ENCODE results near the gene ICAM2.

The ICAM2 gene

GRCh38 chr17:63969278-63969677 is 51.2 kb downstream of the ICAM2 start:
- DNase-seq: no peak

GRCh38 chr17:63967953-63968352 is 52.5 kb downstream of the ICAM2 start:
- no peak for DNase-seq

GRCh38 chr17:63966646-63967264 is 53.7 kb downstream of the ICAM2 start:
- DNase-seq: no peak

DNA sequence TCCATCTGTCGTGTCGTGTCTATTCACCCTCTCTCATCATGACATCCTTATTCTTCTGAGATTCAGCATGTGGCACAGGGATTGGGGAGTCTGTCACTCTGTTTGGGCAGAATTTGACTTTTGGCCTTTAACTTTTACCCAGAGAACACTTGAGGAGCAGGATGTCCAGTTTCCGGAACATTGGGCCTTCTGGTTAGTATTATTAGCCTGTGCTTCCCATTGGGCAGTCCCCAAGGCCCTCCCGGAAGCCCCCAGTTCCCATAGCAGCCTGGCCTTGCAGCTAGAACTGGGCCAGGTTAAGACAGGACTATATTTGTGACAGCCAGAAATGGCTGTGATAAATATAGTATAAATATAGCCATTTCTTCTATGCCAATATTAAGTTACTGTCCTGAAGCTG is 57.3 kb downstream of the ICAM2 start:
- DNase-seq: no peak

DNA sequence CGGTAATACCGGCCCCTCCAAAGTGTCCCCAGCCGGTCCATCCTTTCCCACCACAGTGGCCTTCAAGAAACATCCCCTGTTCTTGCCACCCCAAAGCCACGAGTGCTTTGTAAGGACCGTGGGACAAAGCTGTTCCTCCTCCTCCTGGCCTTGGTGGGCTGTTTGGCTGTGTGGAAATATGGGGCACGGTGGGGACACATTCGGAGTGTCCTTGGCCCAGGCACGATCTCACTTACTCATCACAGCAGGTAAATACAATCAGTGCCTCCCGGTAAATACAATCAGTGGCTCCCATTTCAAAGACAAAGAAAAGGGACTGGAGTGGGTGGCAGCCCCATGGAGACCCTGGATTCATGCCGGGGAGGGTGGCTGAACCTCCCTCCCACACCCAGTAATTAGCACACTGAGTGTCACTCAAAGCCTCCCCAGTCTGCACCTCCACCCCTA is 58.1 kb downstream of the ICAM2 start:
- no peak for DNase-seq

DNA sequence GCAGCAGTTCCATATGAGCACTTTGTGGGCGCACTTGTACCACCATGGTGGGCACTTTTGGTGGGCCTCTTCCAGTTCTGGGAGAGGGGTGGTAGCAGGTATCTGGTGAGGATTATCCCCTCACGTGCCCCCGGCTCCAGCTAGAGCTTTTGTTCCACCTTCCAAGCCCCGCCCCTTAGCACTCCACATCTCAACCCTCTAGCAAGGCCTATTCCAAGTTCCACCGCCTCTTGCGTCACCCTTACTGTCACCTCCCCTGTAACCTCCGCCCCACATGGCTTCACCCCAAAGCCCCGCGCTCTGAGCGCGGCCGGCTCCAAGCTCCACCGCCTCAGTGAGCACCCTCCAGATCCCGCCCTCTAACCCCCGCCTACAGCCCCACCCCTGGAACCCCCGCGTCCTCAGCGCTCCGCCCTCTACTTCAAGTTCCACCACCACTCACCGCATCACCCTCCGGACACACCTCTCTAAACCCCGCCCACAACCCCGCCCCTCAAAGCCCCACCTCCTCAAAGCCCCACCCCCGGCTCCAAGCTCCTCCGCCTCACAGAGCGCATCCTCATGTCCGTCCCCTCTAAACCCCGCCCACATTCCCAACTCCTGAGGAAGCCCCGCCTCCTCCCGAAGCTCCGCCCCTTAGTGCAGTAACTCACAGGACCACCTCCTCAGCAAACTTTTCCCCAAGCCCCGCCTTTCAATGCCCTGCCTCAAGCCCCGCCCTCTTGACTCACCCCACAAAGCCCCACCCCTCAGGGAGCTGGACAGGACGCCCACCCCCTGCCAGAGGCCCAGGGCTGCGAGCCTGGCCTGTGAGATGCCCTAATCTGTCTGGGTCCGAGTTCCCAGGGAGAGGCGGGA is 58.8 kb downstream of the ICAM2 start:
- no peak for DNase-seq

- DNase-seq: no peak
Measured at GRCh38 chr17:63960430-63960829, 60.0 kb downstream of the ICAM2 start.

DNA sequence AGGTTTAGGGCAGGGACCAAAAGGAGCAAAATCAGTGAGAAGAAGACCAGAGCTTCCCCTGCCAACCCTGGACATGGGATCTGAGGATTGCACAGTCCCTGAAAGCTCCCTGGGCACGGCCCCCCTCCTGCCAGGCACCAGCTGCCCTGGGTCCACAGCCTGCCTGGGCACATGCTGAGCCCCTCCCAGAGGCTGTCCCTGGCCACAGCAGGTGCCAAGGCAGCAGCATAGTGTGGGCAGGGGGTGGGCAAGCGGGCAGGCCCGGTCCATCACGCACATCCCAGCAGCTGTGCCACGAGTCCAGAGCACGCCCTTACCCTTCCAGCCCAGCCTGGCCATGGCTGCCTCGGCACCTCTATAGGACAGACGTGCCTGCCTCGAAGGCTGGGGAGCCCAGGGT is 60.4 kb downstream of the ICAM2 start:
- DNase-seq: no peak

DNA sequence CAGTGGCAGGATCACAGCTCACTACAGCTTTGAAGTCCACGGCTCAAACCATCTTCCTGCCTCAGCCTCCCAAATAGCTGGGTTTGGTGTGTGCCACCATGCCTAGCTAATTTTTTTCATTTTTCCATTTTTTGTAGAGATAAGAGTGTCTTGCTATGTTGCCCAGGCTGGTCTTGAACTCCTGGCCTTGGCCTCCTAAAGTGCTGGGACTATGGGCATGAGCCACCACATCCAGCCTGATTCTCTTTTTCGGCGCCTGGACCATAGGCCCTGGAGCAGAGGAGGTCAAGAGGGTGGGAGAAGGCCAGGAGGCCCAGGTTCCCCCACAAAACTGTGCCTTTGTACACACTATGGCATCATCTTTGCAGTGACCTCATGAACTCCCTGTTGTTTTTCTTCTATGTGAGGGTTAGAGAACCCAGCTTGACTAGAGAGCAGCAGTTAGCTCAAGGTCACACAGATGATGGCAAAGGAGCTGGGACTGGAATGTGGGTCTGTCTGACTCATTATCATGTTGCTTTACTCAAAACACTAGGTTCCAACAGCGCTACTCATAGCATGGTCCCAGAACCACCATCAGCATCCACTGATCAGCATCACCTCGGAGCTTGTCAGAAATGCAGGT is 64.0 kb downstream of the ICAM2 start:
- no peak for DNase-seq

DNA sequence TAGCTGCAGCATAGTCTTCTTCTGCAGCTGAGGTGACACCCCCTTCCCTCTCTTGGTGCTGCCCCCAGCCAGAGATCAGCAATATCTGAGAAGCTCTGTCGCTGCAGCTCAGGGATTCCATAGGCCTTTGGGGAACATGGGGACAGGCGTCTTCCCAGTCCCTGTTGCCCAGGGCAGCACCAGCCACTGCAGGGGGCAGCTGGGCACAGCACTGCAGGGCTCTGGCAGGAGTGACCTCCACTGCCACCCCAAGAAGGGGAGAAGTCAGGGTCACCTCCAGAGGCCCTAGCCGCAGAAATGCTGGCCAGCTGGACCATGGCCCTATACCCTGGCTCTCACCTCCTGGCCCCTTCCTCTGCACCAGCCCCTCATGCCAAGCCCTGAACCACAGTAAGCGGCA is 64.6 kb downstream of the ICAM2 start:
- DNase-seq: no peak

- DNase-seq: no peak
Measured at GRCh38 chr17:63955232-63955631, 65.2 kb downstream of the ICAM2 start.

DNA sequence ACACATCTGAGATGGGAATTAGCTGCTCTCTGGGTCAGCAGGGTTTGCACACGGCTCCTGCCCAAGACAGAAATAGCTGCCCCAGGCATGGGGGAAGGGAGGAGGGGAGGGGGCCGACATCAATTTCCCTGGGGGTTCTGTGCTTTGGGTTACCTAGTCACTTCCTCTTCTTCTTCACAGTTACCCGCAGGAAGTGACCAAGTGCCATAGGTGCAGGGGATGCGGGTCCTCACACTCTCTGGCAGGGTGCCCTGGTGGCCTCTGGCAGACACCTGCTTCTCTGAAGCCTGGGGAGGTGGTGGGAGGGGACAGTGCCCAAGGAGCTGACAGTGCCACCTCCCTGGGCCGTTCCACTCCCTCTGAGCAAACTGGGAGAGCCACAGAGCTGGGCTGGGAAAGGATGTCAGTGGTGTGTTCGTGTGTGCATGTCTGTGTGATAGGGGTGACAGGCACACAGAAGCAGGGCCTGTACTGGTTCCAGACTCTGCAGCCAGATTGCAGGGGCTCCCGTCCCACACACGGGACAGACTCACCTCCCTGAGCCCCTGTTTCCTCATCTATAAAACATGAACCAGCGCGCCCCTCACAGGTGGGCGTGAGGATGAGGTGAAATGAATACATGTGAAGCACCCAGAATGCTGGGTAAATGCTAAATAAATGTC is 65.9 kb downstream of the ICAM2 start:
- DNase-seq: no peak

All from 8988T (cell line).